GM10248 (cell line): ENCODE results near the gene GRM1.

Source experiments
- CTCF ChIA-PET: fragments of 300-600 bp; sonication (Branson Sonifier 250); formaldehyde crosslinking; extraction: SDS; loops from one replicate; lab custom pipeline; 2021; ENCODE audit warnings: antibody characterized with exemption; lab: Yijun Ruan, JAX
- POLR2A ChIA-PET: fragments of 350-650 bp; sonication (Branson Sonifier 250); formaldehyde crosslinking; extraction: SDS; loops from one replicate; lab custom pipeline; 2020; ENCODE audit warnings: antibody characterized with exemption; lab: Yijun Ruan, JAX
- DNase-seq: peaks from one replicate; pipeline ENCODE4 v3.0.0; 2012; ENCODE audit errors: extremely low spot score
- CTCF ChIP-seq: IDR thresholded peaks from 2 replicates; pipeline ENCODE4 v1.5.1; 2012; ENCODE audit warnings: mild to moderate bottlenecking, low read depth; ENCODE audit errors: extremely low read depth, missing control alignments, control extremely low read depth

Gene GRM1

GRCh38 chr6:146472918-146473317 lies 444.1 kb downstream of the GRM1 start:
- POLR2A ChIA-PET, result no interaction called here
- TF ChIP-seq CTCF, result no peak
- CTCF ChIA-PET, result interaction anchor here (1.3 to 2.7 kb wide), 2 partner anchors 10 to 330 kb away, joined by 3 to 9 read pairs; no protein-coding TSS in a partner anchor
- DNase-seq, result no peak

GRCh38 chr6:146481527-146481926 lies 452.7 kb downstream of the GRM1 start:
- no peak for TF ChIP-seq CTCF
- CTCF ChIA-PET, result no interaction called here
- DNase-seq, result no peak
- POLR2A ChIA-PET, result no interaction called here

- CTCF ChIA-PET, result interaction anchor here (1.2 to 1.5 kb wide), 2 partner anchors 16 to 46 kb away, joined by 3 read pairs; no protein-coding TSS in a partner anchor
- no peak for DNase-seq
- POLR2A ChIA-PET, result no interaction called here
- TF ChIP-seq CTCF, result no peak
Observed at GRCh38 chr6:146484411-146484810, 455.5 kb downstream of the GRM1 start.
